Sigmoid colon (tissue), 7 donors: ENCODE measurements around the gene GUCA2B. TPM values are rescaled to one million over a fixed set of nuclear protein-coding genes. Genes with fewer than 3 reads are reported as not detected.

Source experiments
- DNase-seq: peaks from one replicate; pipeline ENCODE4 v3.0.0-alpha.2; 2019
- H3K27ac ChIP-seq, 4 donors: fragments of 200-600 bp; sonication (generic); one replicate each; pipeline ENCODE4 v1.5.1; 2016 to 2019; ENCODE audit warnings: mild to moderate bottlenecking in 1 of 4
- H3K27me3 ChIP-seq, 3 donors: fragments of 200-600 bp; sonication (generic); one replicate each; pipeline ENCODE4 v1.5.1; 2019; ENCODE audit warnings: mild to moderate bottlenecking in 1 of 3
- H3K36me3 ChIP-seq, 4 donors: fragments of 200-600 bp; sonication (generic); one replicate each; pipeline ENCODE4 v1.5.1; 2016 to 2019
- H3K4me1 ChIP-seq, 4 donors: fragments of 200-600 bp; sonication (generic); one replicate each; pipeline ENCODE4 v1.5.1; 2017 to 2019
- H3K4me3 ChIP-seq, 4 donors: fragments of 200-600 bp; sonication (generic); one replicate each; pipeline ENCODE4 v1.5.1; 2017 to 2019; ENCODE audit warnings: mild to moderate bottlenecking in 2 of 4, moderate library complexity in 1 of 4
- H3K9me3 ChIP-seq, 4 donors: fragments of 200-600 bp in 3 of 4; sonication (generic) in 3 of 4; one replicate each; pipeline versions ENCODE4 v1.5.1 to v1.6.1; 2013 to 2019
- CTCF ChIP-seq, 4 experiments: fragments of 450-650 bp in 3 of 4; fragments of 200-600 bp in 1 of 4; IDR thresholded peaks; one replicate each; pipeline ENCODE4 v1.5.1; 2016 to 2019; ENCODE audit warnings: antibody characterized with exemption in 4 of 4, mild to moderate bottlenecking in 3 of 4, moderate library complexity in 2 of 4
- EP300 ChIP-seq, 4 donors: sonication (generic); formaldehyde crosslinking; IDR thresholded peaks; one replicate each; pipeline ENCODE4 v1.6.1; 2017; ENCODE audit warnings: antibody characterized with exemption in 4 of 4
- POLR2A ChIP-seq, 2 donors: fragments of 450-650 bp; IDR thresholded peaks; one replicate each; pipeline ENCODE4 v1.6.1; 2016; ENCODE audit warnings: antibody characterized with exemption in 2 of 2, mild to moderate bottlenecking in 2 of 2, moderate library complexity in 2 of 2
- POLR2AphosphoS5 ChIP-seq, 4 donors: sonication (generic); formaldehyde crosslinking; IDR thresholded peaks; one replicate each; pipeline ENCODE4 v1.6.1; 2017; ENCODE audit warnings: antibody characterized with exemption in 4 of 4
- WGBS, 2 donors: extraction: QIAGEN DNeasy Blood & Tissue Kit; methylation state at CpG; one replicate each; pipeline ENCODE4 v1.1.7; 2013; 5-methylcytosine and 5-hydroxymethylcytosine counted together
- intact Hi-C: fragments of 100-400 bp; cut with DNase I; formaldehyde crosslinking; loops from one replicate; pipeline ENCODE4 v1.15.1; 2023
- polyA plus RNA-seq, 3 donors: library from polyadenylated mRNA; stranded (reverse); fragments of 200-250 nt; gene quantifications; one replicate each; pipeline ENCODE4 v1.2.3, GENCODE V29; 2013
- total RNA-seq, 4 donors: library from RNA; depleted of rRNA; stranded (reverse); fragments of >200 nt; gene quantifications; one replicate each; pipeline ENCODE4 v1.1.0, GENCODE V29; 2016
- donor health status: healthy with polysubstance abuse.
- donor health status: Bipolar disorder and iron deficiency.
- donor health status: healthy.

Gene GUCA2B
- total and polyA plus RNA-seq, 7 donors, result 6.7 to 874 (median 324) TPM; not detected in 3

- Histone ChIP-seq H3K9me3 (no peaks in the 10 kb centered on the region), H3K4me1 (no peaks in the 10 kb centered on the region), H3K27ac (no peak overlapping the region), H3K4me3 (no peak overlapping the region), H3K27me3 (peaks cover 0 to 56% (median 34%) of the 10 kb centered on the region in 3 donors), H3K36me3 (no peaks in the 10 kb centered on the region)
- intact Hi-C loops, result no loop called here
- no peak for DNase-seq
- 52 to 65% methylated on average over 13 of the region's 13 CpGs for WGBS, 2 donors
- TF ChIP-seq CTCF (IDR thresholded peaks at IDR 0.05) (no peak), POLR2AphosphoS5 (IDR thresholded peaks at IDR 0.05) (no peak), EP300 (IDR thresholded peaks at IDR 0.05) (no peak), POLR2A (IDR thresholded peaks at IDR 0.05) (no peak)
These were observed 9.1 kb upstream of the GUCA2B start for GRCh38 chr1:42143896-42144710.

- no peak overlapping the region for H3K4me3 ChIP-seq
- no peaks in the 10 kb centered on the region for H3K4me1 ChIP-seq
- peak; percentile 30 for DNase-seq
- TF ChIP-seq POLR2A (IDR thresholded peaks at IDR 0.05) (no peak), POLR2AphosphoS5 (IDR thresholded peaks at IDR 0.05) (no peak), EP300 (IDR thresholded peaks at IDR 0.05) (no peak), CTCF (IDR thresholded peaks at IDR 0.05) (no peak)
- WGBS, 2 donors, result 70 to 78% methylated on average over 12 of the region's 12 CpGs
- intact Hi-C loops, result no loop called here
- H3K36me3 ChIP-seq, result no peaks in the 10 kb centered on the region
- peaks cover 0 to 56% (median 34%) of the 10 kb centered on the region in 3 donors for H3K27me3 ChIP-seq
- H3K27ac ChIP-seq, result no peak overlapping the region
- no peaks in the 10 kb centered on the region for H3K9me3 ChIP-seq
These were observed 8.4 kb upstream of the GUCA2B start for GRCh38 chr1:42144711-42145388.

- Histone ChIP-seq H3K4me1 (no peaks in the 10 kb centered on the region), H3K36me3 (no peaks in the 10 kb centered on the region), H3K27me3 (peaks cover 0 to 56% (median 34%) of the 10 kb centered on the region in 3 donors), H3K4me3 (no peak overlapping the region), H3K9me3 (no peaks in the 10 kb centered on the region), H3K27ac (no peak overlapping the region)
- intact Hi-C loops, result no loop called here
- WGBS, 2 donors, result 57 to 83% methylated on average over 8 of the region's 8 CpGs
- TF ChIP-seq POLR2A (IDR thresholded peaks at IDR 0.05), result no peak
- no peak for TF ChIP-seq EP300 (IDR thresholded peaks at IDR 0.05)
- no peak for TF ChIP-seq POLR2AphosphoS5 (IDR thresholded peaks at IDR 0.05)
- no peak for TF ChIP-seq CTCF (IDR thresholded peaks at IDR 0.05)
- peak; percentile 34 for DNase-seq
These were observed 7.9 kb upstream of the GUCA2B start for GRCh38 chr1:42145389-42145716.

GRCh38 chr1:42145764-42146625 lies 7.2 kb upstream of the GUCA2B start:
- WGBS, 2 donors, result 70% methylated on average over 41 of the region's 41 CpGs
- Histone ChIP-seq H3K4me1 (no peaks in the 10 kb centered on the region), H3K9me3 (no peaks in the 10 kb centered on the region), H3K36me3 (no peaks in the 10 kb centered on the region), H3K4me3 (no peak overlapping the region), H3K27me3 (peaks cover 0 to 56% (median 34%) of the 10 kb centered on the region in 3 donors), H3K27ac (no peak overlapping the region)
- no peak for TF ChIP-seq POLR2AphosphoS5 (IDR thresholded peaks at IDR 0.05)
- TF ChIP-seq CTCF (IDR thresholded peaks at IDR 0.05), result no peak
- no peak for TF ChIP-seq POLR2A (IDR thresholded peaks at IDR 0.05)
- TF ChIP-seq EP300 (IDR thresholded peaks at IDR 0.05), result no peak
- peak; percentile 44 for DNase-seq
- intact Hi-C loops, result no loop called here
